GM21717 (cell line): ENCODE measurements around the gene GNAI2.
A peak's percentile ranks its signal among the peaks of the same experiment; 100 is the strongest.

Experiments
- ATAC-seq: cut with Tn5 transposase; IDR thresholded peaks from one replicate; pipeline ENCODE4 v1.9.1; 2021; ENCODE audit warnings: mild to moderate bottlenecking, moderate library complexity; ENCODE audit not compliant: unreplicated experiment

Gene GNAI2

DNA sequence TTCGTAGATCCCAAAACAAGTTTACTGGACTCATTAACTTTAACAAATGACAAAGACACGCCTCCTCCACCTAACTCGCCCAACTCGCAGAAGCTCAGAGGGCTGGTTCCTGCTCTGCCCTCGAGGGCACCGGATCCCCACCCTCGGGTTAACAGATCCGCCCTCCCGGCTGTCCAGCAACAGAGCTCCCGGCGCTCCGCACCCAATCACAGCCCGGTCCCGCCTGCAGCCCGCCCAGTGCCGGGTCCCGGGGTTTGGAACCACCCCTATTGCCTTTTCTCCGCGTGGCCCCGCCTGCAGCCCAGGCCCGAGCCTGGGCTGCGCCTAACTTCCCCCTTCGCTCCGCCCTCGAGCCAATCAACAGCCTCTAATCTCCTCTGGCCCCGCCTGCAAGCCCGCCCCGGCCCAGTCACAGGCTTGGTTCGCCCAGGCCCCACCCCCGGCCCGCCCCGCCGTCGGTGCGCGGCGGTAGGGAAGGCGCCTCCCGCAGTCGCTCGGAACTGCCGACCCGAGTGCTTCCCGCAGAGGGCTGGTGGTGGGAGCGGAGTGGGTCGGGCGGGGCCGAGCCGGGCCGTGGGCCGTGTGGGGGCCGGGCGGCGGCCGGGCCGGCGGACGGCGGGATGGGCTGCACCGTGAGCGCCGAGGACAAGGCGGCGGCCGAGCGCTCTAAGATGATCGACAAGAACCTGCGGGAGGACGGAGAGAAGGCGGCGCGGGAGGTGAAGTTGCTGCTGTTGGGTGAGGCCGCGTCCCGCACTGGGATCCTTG is at the start of gene GNAI2:
Gene GNAI2, plus strand, starts transcription at position 489 of the 768 bp plus-strand sequence. Its CDS starts 132 bp downstream, at position 621.
- peak; percentile 93 for ATAC-seq

DNA sequence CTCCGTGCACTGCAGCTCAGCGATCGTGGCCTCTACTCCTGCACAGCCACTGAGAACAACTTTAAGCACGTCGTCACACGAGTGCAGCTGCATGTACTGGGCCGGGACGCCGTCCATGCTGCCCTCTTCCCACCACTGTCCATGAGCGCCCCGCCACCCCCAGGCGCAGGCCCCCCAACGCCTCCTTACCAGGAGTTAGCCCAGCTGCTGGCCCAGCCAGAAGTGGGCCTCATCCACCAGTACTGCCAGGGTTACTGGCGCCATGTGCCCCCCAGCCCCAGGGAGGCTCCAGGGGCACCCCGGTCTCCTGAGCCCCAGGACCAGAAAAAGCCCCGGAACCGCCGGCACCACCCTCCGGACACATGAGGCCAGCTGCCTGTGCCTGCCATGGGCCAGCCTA is 48.3 kb upstream of the GNAI2 start:
- ATAC-seq = no peak

DNA sequence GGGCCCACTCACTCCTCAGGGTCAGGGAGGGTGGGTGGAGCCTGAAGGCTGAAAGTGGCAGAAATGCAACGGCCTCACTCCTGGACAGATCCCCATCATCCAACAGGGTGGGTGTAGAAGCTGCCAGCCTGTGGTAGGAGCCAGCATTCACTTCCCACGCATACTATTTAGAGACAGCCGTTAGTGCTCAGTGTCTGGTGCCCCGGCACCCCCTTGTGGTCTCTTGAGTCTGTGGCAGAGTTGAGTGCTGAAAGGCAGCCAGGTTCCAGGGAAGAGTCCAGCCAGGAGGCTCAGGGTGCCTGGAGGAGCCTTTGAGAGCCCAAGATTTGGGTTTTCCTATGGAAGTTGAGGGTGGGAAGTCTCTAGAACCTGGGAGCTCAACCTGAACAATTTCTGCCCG is 46.7 kb upstream of the GNAI2 start:
- no peak for ATAC-seq

DNA sequence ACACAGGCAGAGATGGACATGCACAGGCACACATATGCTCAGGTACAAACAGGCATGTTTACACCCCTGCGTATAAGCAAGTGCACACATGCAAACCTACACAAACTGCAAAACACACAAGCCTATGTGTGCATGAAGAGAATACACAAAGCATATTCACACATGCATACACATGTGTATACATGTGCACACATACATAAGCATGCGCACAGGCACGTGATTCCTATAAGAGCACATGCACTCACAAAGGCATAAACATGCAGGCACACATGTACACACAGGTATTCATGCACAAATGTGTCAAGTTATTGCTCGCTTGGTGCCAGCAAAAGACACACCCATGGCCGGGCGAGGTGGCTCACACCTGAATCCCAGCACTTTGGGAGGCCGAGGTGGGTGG is 46.0 kb upstream of the GNAI2 start:
- no peak for ATAC-seq

DNA sequence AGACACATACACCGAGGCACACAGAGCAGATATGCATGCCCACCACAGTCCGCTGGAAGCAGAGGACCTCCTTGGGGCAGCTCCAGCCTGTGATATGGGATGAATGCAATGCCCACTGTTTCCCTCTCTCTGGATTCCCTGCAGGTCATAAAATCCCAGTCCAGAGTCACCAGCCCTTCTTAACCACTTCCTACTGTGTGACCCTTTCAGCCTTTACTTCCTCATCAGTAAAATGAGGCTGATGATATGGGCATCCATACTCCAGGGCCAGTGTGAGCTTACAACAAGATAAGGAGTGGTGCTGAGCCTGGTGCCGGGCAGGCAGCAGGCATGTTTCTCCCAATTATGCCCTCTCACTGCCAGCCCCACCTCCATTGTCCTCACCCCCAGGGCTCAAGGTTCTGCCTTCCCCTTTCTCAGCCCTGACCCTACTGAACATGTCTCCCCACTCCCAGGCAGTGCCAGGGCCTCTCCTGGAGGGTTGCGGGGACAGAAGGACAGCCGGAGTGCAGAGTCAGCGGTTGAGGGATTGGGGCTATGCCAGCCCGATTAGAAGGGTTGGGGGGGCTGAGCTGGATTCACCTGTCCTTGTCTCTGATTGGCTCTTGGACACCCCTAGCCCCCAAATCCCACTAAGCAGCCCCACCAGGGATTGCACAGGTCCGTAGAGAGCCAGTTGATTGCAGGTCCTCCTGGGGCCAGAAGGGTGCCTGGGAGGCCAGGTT is 44.9 kb upstream of the GNAI2 start, which contains the start of gene GNAT1:
Gene GNAT1, plus strand, starts transcription at position 675 of the 725 bp plus-strand sequence. CDS start 116 bp downstream, outside the sequence.
- no peak for ATAC-seq

DNA sequence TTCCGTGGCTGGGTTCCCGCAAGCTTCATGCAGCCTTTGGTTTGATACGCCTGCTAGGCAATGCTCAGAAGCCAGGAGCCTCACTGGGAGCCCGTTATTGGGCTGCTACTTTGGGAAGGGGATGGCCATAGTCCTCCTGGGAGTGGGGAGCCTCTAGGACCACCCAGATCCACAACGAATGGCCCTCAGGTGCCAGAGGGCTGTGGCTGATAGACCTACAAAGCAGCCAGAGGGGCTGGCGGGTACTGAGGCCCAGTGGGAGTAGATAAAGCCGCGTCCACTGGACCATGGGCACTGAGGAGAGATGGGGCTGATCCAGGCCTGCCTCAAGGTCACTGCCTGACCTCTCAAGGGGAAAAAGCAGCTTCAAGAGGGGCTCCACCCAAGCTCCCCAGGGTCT is 43.9 kb upstream of the GNAI2 start:
- ATAC-seq = no peak

DNA sequence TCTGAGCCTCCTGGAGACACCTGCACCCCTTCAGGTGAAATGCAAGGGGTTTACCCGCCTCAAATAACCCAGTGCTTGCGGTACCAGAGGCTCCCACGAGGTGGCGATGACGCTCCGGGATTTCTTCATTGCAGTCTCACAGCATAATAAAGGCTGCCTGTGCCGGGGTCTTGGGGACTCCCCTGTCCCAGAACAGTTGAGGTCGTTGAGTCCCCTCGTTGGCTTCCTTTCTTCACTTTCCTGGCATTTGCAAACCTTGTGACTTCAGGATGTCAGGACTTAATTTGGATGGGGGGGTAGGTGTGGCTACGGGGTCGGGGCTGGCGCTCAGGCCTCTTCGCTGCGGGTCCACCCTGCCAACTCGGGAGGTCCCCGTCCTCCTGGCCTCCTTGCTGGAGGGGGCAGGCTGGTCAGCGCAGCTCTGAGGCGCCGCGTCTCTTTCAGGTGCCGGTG is 43.3 kb upstream of the GNAI2 start:
- ATAC-seq = no peak

DNA sequence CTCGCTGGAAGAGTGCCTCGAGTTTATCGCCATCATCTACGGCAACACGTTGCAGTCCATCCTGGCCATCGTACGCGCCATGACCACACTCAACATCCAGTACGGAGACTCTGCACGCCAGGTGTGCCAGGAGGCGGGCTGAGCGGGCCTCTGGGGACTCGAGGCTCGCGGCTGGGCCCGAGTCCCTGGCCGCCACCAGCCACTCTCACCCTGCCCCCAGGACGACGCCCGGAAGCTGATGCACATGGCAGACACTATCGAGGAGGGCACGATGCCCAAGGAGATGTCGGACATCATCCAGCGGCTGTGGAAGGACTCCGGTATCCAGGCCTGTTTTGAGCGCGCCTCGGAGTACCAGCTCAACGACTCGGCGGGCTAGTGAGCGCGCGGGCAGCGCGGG is 42.7 kb upstream of the GNAI2 start:
- no peak for ATAC-seq

DNA sequence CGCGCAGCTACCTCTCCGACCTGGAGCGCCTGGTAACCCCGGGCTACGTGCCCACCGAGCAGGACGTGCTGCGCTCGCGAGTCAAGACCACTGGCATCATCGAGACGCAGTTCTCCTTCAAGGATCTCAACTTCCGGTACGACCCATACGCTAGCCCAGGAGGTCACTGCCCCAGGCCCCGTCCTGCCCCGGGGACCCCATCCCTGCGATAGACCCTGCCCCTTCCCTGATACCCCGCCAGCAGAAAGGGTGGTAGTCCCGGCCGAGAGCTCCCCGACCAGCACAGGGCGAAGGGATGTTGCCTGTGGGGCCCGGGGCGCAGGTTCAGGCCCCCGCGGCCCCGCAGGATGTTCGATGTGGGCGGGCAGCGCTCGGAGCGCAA is 42.3 kb upstream of the GNAI2 start:
- no peak for ATAC-seq

DNA sequence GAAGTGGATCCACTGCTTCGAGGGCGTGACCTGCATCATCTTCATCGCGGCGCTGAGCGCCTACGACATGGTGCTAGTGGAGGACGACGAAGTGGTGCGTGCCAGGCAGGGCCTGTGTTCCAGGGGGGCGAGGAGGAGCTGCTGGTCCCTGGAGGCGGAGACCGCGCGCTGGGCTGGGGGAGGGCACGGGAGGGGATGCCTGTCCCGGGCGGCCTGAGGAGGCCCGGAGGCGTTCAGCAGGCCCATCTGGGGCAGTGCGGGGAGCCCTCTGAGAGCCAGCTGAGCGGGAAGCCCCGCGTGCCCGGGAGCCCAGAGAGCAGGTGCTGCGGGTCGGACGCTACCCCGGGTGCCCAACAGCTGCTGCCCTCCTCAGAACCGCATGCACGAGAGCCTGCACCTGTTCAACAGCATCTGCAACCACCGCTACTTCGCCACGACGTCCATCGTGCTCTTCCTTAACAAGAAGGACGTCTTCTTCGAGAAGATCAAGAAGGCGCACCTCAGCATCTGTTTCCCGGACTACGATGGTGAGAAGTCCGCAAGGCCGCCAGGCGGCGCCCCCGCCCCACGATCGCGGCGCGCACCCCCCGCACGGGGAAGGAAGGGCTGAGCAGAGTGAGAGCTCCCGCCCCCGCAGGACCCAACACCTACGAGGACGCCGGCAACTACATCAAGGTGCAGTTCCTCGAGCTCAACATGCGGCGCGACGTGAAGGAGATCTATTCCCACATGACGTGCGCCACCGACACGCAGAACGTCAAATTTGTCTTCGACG is 41.7 kb upstream of the GNAI2 start:
- ATAC-seq = no peak

DNA sequence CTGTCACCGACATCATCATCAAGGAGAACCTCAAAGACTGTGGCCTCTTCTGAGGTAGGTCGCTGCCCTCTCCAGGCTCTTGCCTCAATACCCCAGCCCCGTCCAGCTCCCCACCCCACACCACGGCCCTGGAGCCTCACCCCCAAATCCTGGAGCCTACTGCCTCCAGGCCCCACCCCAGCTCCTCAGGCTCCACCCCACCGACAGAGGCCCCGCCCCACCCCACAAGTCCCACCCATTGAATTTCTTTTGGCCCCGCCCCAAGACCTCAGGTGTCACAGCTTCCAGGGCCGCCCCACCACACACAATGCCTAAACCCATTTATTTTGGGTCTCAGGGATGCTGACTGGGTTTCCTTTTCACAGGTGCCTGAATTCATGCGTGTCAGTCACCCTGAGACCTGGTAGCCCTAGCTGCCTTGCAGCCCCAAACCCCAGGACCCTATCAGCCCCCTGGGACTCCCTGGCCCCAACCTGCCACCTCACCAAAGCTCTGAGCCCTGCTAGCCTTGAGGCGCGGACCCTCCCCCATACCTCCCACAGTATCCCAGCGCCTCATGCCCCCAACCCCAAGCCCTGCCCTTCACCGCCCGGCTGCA is 41.0 kb upstream of the GNAI2 start:
- no peak for ATAC-seq

DNA sequence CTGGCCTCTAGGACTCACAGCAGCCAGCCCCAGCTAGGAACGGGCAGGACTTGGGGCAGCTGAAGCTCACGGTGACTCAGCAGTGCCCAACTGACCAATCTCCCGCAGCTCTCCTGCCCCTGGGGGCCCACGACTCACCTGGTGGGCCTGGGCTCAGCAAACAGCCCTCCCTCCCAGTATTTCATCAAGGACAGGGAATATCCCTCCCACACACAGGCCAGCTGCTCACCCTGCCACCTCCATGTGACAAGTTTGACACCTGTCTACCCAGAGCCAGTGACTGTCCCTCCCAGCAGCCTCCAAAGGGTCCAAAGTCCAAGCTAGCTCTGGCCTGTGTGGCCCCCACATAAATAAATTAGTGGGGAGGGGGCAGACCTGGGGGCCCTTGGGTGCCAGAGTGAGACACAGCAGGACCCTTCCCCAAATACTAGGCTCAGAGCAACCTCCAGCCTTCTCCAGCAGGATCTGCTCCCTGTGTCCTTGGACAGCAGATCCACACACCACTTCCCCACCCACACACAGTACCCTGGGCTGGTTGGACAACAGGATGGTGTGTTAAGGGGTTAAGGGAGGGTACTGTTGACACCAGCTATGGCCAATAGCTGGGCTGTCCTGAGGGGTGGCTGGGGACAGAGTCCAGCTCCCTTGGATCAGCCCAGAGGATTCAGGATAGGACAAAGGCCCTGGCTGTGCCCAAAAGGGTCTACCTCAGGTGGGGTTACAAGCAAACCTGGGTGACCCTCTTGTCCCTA is 40.3 kb upstream of the GNAI2 start:
- no peak for ATAC-seq

DNA sequence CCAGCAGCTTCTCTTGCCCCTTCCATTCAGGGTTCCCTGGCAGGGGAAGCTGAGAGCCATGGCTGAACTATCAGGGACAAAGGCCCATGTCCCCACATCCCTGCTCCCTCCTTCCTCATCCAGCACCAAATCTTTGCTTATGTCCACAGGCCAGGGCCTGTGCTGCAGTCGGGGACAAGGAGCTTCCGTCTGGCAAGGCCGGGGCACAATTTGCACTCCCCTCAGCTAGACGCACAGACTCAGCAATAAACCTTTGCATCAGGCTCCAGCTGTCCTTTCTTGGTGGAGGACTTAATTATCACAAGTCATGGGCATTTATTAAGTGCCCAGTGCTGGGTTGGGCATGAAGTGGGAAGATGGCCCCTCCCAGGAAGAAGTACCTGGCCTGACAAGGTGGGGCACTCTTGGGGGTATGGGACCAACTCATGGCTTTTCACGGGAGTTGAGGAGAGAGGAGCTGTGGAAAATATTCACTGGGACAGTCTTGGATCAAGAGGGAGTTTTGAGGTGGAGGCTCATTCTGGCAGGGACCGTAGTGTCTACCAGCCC is 39.7 kb upstream of the GNAI2 start:
- no peak for ATAC-seq

DNA sequence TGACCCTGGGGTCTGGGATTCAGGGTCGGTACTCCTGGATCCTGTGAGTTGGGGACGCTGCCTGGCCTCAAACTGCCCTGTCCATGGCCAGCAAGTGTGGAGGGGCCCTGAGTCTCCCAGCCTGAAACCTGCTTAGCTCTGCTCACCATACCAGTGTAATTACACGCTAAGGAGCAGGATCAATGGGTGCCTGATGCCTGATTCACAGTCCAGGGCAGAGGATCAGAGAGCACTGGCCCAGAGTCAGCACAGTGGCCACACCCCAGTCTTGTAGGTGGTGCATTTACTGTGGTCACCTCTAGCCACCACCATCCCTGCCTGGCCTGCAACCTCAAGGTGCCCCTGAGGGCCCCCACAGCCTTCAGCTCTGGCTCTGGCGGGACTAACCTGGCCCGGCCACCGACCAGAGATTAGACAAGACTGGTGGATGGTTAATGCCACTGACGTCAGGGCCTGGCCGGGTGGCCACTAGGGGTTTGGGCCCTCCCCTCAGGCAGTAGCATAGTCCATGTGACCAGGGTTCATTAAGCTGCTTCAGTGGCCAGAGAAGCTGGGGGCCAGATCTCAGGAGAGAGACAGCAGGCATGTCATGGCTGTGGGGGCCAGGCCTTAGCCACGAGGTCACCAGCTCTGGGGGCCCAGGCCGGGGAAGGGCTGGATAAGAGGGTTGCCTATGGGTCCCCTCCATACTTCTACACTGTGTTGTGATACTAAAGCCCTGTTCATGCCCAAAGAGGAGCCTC is 34.3 kb upstream of the GNAI2 start:
- ATAC-seq = no peak

DNA sequence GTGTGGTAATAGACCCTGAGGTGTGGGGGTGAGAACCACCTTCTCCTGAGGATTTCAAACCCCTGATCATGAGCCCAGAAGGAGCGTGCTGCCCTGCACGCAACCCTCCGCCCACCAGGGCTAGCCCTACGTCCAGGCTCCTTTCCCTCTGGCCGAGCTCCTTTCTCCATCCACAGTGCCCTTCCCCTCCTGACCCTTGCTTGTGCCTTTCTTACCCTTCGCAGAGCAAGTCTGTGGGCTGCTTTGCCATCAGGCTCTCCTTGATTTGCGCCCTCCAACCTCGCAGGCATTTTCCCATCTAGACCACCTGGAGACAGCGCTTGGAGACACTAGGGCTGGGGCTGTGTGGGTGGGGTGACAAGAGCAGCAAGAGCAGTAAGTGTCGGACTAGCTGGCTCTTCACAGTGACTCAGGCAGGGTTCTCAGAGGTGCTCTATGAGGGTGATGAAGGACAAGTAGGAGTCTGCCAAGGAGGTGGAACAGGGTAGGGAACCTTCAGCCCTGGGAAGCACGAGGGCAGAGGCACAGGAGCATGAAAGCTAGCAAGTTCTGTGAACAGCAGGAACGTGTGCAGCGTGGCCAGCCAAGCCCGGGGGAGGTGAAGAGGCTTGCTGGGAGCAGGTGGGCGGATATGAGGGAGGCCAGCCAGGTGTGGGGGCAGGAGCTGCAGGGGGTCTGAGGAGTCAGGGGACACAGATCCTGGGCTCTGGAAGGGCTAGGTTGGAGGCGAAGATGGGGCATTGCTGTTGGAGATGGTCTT is 33.5 kb upstream of the GNAI2 start:
- ATAC-seq = no peak

DNA sequence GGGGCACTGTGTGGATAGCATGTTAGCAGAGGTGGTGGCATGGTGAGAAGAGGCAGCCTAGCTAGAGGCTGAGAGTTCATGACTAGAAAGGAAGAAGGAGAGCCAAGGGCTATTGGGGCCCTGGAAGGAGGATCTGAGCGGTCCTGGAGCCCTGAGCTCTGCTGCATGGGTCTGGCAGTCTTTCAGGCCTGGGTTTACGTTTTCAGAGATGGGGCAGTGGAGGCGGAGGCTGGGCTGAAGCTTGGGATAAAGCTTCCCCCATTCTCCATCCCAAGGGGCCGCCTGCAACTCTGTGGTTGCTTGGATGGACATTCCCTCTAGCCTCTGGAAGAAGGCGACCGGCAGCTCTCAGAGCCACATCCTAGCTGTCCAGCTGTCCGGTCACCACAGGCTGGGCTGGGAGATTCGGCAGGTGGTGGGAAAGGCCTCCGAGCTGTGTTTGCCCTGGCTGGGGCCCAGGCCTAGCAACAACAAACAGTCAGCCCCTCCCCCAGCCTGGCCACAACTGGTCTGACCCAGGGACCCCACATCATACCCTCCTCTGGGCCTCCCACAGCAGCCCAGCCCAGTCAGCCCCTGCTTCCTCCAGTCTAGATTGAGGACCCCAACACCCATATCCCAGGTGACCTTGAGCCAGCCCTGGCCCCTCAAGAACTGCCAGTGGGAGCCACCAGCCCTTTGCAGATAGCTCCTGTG is 32.7 kb upstream of the GNAI2 start:
- ATAC-seq = no peak

DNA sequence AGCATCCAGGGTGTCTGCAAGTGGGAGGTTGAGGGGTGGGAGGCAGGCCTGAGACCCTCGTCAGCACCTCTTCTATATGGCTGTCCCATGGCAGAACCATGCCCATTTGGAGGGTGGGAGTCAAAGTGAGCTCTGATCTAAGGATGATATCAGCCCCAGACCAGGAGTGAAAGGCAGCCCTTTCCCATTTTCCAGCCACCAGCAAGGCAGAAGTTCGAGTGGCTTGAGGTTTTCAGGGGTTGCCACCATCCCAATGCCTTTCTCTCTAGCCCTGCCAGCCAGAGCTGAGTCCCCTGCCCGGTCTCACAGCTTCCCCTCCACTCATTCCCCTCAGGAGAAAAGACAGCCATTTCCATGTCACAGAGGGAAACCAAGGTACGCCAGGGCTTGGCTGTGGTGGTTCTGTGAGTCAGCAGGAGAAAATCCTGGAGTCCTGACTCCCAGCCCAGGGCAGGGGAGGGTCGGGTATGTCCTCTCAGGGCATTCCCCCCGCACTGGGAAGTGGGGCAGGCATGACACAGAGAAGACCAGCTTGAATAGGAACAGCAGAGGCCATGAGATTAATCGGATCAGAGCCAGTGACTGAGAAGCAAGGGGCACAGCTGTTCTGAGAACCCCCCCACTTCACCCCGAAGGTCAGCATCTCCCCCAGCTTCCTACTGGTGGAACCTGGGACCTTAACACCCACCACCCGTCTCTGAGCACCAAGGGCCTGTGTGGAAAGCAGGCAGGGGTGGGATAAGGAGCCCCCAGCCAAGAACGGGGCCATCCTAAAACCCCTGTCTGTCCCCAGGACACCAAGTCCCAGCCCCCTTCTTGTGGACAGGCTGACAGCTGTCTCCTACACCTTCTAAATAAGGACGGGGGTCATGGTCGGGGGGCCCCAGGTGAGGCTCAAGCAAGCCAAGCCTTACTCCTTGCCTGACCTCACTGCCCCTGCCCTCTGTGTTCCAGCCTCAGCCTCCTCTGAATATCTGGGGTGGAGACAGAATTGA is 31.9 kb upstream of the GNAI2 start:
- ATAC-seq = no peak
